GM06990 (cell line): Measurements from ENCODE around the gene CFAP61.

Experiments
- DNase-seq: peaks from one replicate; pipeline ENCODE4 v3.0.0-alpha.2; 2011; ENCODE audit not compliant: insufficient read length; ENCODE audit errors: extremely low read depth
- H3K27me3 ChIP-seq: replicated peaks from 2 replicates; pipeline ENCODE4 v1.6.0; 2011; ENCODE audit warnings: low read length; ENCODE audit not compliant: control insufficient read depth, insufficient read depth
- H3K36me3 ChIP-seq: 2 replicates; pipeline ENCODE4 v1.5.1; 2011; ENCODE audit warnings: low read length; ENCODE audit not compliant: control insufficient read depth, insufficient read depth
- H3K4me3 ChIP-seq: replicated peaks from 2 replicates; pipeline ENCODE4 v1.5.1; 2011; ENCODE audit warnings: low read depth, mild to moderate bottlenecking, control low read depth, low read length
- TF ChIP-seq, protein P1 (sequence below): IDR thresholded peaks from 2 replicates; pipeline ENCODE4 v1.5.1; 2011; ENCODE audit warnings: low read length, control low read depth, mild to moderate bottlenecking, inconsistent platforms; ENCODE audit not compliant: insufficient read depth, poor library complexity, severe bottlenecking

Gene CFAP61

GRCh38 chr20:20065361-20065760, 13.0 kb downstream of the CFAP61 start:
- TF ChIP-seq, protein P1, sequence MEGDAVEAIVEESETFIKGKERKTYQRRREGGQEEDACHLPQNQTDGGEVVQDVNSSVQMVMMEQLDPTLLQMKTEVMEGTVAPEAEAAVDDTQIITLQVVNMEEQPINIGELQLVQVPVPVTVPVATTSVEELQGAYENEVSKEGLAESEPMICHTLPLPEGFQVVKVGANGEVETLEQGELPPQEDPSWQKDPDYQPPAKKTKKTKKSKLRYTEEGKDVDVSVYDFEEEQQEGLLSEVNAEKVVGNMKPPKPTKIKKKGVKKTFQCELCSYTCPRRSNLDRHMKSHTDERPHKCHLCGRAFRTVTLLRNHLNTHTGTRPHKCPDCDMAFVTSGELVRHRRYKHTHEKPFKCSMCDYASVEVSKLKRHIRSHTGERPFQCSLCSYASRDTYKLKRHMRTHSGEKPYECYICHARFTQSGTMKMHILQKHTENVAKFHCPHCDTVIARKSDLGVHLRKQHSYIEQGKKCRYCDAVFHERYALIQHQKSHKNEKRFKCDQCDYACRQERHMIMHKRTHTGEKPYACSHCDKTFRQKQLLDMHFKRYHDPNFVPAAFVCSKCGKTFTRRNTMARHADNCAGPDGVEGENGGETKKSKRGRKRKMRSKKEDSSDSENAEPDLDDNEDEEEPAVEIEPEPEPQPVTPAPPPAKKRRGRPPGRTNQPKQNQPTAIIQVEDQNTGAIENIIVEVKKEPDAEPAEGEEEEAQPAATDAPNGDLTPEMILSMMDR: no peak

GRCh38 chr20:20070871-20071726, 18.8 kb downstream of the CFAP61 start:
- Histone ChIP-seq H3K27me3 (no peaks in the 10 kb centered on the region; the same call in 1 of the 2 replicates), H3K36me3 (no peaks in the 10 kb centered on the region), H3K4me3 (no peak overlapping the region)
- DNase-seq: no peak
- TF ChIP-seq, protein P1: no peak

More at GRCh38 chr20:20065361-20065760, 13.0 kb downstream of the CFAP61 start:
- no peak for DNase-seq
- H3K27me3 ChIP-seq: no peaks in the 10 kb centered on the region
- no peaks in the 10 kb centered on the region for H3K36me3 ChIP-seq
- H3K4me3 ChIP-seq: no peak overlapping the region

DNA sequence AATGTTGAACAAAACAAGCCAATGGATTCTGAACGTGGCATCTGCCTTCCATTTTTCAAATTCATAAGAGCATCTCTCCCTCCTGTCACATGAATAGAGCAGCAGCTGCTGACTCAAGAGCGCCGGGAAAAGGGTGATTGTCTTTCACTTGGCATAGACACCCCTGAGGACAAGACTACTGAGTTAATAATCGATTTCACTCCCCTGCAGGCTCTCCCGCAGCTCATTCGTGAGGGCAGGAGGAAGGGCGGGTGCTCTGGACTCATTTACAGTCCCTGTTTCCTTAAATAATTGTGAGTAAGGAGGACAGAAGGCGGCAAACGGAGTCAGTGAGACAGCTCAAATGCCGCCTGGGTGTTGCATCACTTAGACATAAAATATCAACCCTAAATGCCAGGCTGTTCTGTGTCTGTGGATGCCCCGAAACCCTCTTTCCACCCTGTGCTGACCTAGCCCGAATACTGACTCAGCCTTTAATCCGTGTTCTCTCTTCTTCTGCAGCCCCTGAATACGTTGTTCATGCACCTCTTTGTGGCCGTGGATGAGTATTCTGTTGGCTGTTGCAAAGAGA, 21.6 kb downstream of the CFAP61 start:
- Histone ChIP-seq H3K36me3 (no peaks in the 10 kb centered on the region), H3K4me3 (no peak overlapping the region), H3K27me3 (no peaks in the 10 kb centered on the region; the same call in 1 of the 2 replicates)
- TF ChIP-seq, protein P1: no peak
- no peak for DNase-seq

GRCh38 chr20:20075032-20075431, 22.7 kb downstream of the CFAP61 start:
- TF ChIP-seq, protein P1: no peak
- H3K4me3 ChIP-seq: no peak overlapping the region
- no peaks in the 10 kb centered on the region for H3K36me3 ChIP-seq
- no peak for DNase-seq
- H3K27me3 ChIP-seq: no peaks in the 10 kb centered on the region; the same call in 1 of the 2 replicates

GRCh38 chr20:20076297-20077065, 24.1 kb downstream of the CFAP61 start:
- H3K36me3 ChIP-seq: no peaks in the 10 kb centered on the region
- no peak overlapping the region for H3K4me3 ChIP-seq
- TF ChIP-seq, protein P1: no peak
- H3K27me3 ChIP-seq: peaks cover 1% of the 10 kb centered on the region
- no peak for DNase-seq
